Neural cell (in vitro differentiated cells): ENCODE data around the gene HACD2. TPM values are rescaled to one million over a fixed set of nuclear protein-coding genes. Genes with fewer than 3 reads are reported as not detected.
A peak's percentile ranks its signal among the peaks of the same experiment; 100 is the strongest.

Source experiments
- H2AFZ ChIP-seq: fragments of 200-600, 300-800 bp; sonication (generic), shearing (Covaris generic); 2 replicates; pipeline ENCODE4 v1.6.0; 2014; ENCODE audit warnings: low read depth, mild to moderate bottlenecking, antibody characterized with exemption, low read length, moderate library complexity
- H3F3A ChIP-seq: fragments of 200-600 bp; shearing (Covaris generic); 2 replicates; pipeline ENCODE4 v1.6.1; 2016; ENCODE audit warnings: mild to moderate bottlenecking, moderate library complexity, mixed read lengths, antibody characterized with exemption, low read length; ENCODE audit not compliant: insufficient read depth, poor library complexity, severe bottlenecking
- H3K27ac ChIP-seq: fragments of 200-600, 300-800 bp; sonication (generic), shearing (Covaris generic); 2 replicates; pipeline ENCODE4 v1.5.1; 2014; ENCODE audit warnings: mild to moderate bottlenecking, low read length, moderate library complexity
- H3K27me3 ChIP-seq: fragments of 300-800, 200-600 bp; sonication (generic), shearing (Covaris generic); 2 replicates; pipeline ENCODE4 v1.6.0; 2014; ENCODE audit warnings: mild to moderate bottlenecking, low read depth, low read length, moderate library complexity; ENCODE audit not compliant: insufficient read depth
- H3K36me3 ChIP-seq: fragments of 300-800, 200-600 bp; sonication (generic), shearing (Covaris generic); 2 replicates; pipeline ENCODE4 v1.5.1; 2014; ENCODE audit warnings: mild to moderate bottlenecking, antibody characterized with exemption, low read length, moderate library complexity; ENCODE audit not compliant: insufficient read depth
- H3K4me2 ChIP-seq: fragments of 300-800, 200-600 bp; sonication (generic), shearing (Covaris generic); 2 replicates; pipeline ENCODE4 v1.6.0; 2014; ENCODE audit warnings: mild to moderate bottlenecking, low read length
- H3K4me3 ChIP-seq: fragments of 300-800, 200-600 bp; sonication (generic), shearing (Covaris generic); 2 replicates; pipeline ENCODE4 v1.5.1; 2014; ENCODE audit warnings: mild to moderate bottlenecking, low read length, moderate library complexity
- H3K79me2 ChIP-seq: fragments of 200-600 bp; shearing (Covaris generic); replicated peaks from 2 replicates; pipeline ENCODE4 v1.6.0; 2014; ENCODE audit warnings: mild to moderate bottlenecking, low read length, moderate library complexity; ENCODE audit not compliant: insufficient read depth
- H3K9ac ChIP-seq: fragments of 300-800, 200-600 bp; sonication (generic), shearing (Covaris generic); 2 replicates; pipeline ENCODE4 v1.6.1; 2016; ENCODE audit warnings: mild to moderate bottlenecking, low read length, mixed read lengths
- H3K9me2 ChIP-seq: fragments of 200-600 bp; shearing (Covaris generic); 2 replicates; pipeline ENCODE4 v1.6.1; 2016; ENCODE audit warnings: mild to moderate bottlenecking, low read length, mixed read lengths; ENCODE audit not compliant: insufficient read depth
- H3K9me3 ChIP-seq: fragments of 200-600, 300-800 bp; sonication (generic), shearing (Covaris generic); 2 replicates; pipeline ENCODE4 v1.6.1; 2016; ENCODE audit warnings: mild to moderate bottlenecking, mixed run types, low read length, moderate library complexity, mixed read lengths
- H4K20me1 ChIP-seq: fragments of 200-600 bp; shearing (Covaris generic); 2 replicates; pipeline ENCODE4 v1.6.1; 2016; ENCODE audit warnings: mild to moderate bottlenecking, mixed run types; ENCODE audit not compliant: insufficient read depth
- CTCF ChIP-seq: fragments of 450-650 bp; IDR thresholded peaks from 2 replicates; pipeline ENCODE4 v1.5.1; 2014; ENCODE audit warnings: antibody characterized with exemption, mild to moderate bottlenecking, moderate library complexity; ENCODE audit not compliant: poor library complexity, severe bottlenecking
- EP300 ChIP-seq: fragments of 450-650 bp; conservative IDR thresholded peaks from 2 replicates; pipeline ENCODE4 v1.6.1; 2014; ENCODE audit warnings: antibody characterized with exemption, mild to moderate bottlenecking, moderate library complexity; ENCODE audit not compliant: poor library complexity, severe bottlenecking
- EZH2 ChIP-seq: fragments of 200-600, 300-800 bp; shearing (Covaris generic), sonication (generic); IDR thresholded peaks from 2 replicates; pipeline ENCODE4 v1.6.1; 2014; ENCODE audit warnings: antibody characterized with exemption, low read length, borderline replicate concordance, mild to moderate bottlenecking; ENCODE audit not compliant: insufficient read depth, poor library complexity, severe bottlenecking
- MXI1 ChIP-seq: fragments of 450-650 bp; conservative IDR thresholded peaks from 2 replicates; pipeline ENCODE4 v1.6.1; 2014; ENCODE audit warnings: antibody characterized with exemption, mild to moderate bottlenecking; ENCODE audit not compliant: poor library complexity, severe bottlenecking
- POLR2AphosphoS5 ChIP-seq: IDR thresholded peaks from 2 replicates; pipeline ENCODE4 v1.6.1; 2012
- RAD21 ChIP-seq: fragments of 450-650 bp; conservative IDR thresholded peaks from 2 replicates; pipeline ENCODE4 v1.6.1; 2014; ENCODE audit warnings: antibody characterized with exemption, mild to moderate bottlenecking, moderate library complexity
- SMC3 ChIP-seq: fragments of 450-650 bp; conservative IDR thresholded peaks from 2 replicates; pipeline ENCODE4 v1.6.1; 2014; ENCODE audit warnings: antibody characterized with exemption, mild to moderate bottlenecking, moderate library complexity; ENCODE audit not compliant: poor library complexity
- TAF1 ChIP-seq: IDR thresholded peaks from 2 replicates; pipeline ENCODE4 v1.6.1; 2012; ENCODE audit warnings: low read depth
- polyA plus RNA-seq: library from polyadenylated mRNA; depleted of rRNA; stranded (reverse); fragments of >200 nt; gene quantifications from 2 replicates; pipeline ENCODE4 v1.2.3, GENCODE V29; 2014
- TF ChIP-seq, protein P1 (sequence below): IDR thresholded peaks from 2 replicates; pipeline ENCODE4 v1.6.1; 2012; ENCODE audit warnings: borderline replicate concordance

The HACD2 gene
- polyA plus RNA-seq, 1 donor from 2014 or later = 28.0 TPM

- H3K79me2 ChIP-seq = peaks cover 7% of the 10 kb centered on the region
- H2AFZ ChIP-seq = no peak overlapping the region
- no peak overlapping the region for H3K27ac ChIP-seq
- peaks cover 5% of the 10 kb centered on the region for H3K9me3 ChIP-seq
- no peak overlapping the region for H3K4me2 ChIP-seq
- no peaks in the 10 kb centered on the region for H3K9me2 ChIP-seq
- H3K36me3 ChIP-seq = no peaks in the 10 kb centered on the region
- H3K9ac ChIP-seq = no peak overlapping the region
- TF ChIP-seq TAF1 = no peak
- no peaks in the 10 kb centered on the region for H3K27me3 ChIP-seq
- H3K4me3 ChIP-seq = no peak overlapping the region
- no peaks in the 10 kb centered on the region for H3F3A ChIP-seq
- no peaks in the 10 kb centered on the region for H4K20me1 ChIP-seq
Observed at GRCh38 chr3:123590685-123591450, 6.0 kb upstream of the HACD2 start.

DNA sequence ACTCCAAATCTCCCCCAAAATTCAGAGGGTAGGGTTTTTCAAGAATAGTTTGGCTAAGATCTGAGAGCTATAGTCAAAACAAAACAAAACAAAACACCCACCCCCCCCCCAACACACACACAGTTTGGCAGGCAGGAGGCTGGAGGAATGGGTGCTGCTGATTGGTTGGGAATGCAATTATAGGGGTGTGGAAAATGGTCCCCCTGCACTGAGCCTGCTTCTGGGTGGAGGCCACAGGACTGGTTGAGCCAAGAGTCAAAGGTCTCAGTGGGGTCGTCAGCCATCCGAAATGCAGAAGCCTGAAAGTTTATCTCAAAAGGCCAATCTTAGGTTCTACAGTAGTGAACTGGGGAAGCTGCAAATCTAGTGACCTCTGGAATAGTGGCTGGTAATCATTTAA lies 2.5 kb upstream of the HACD2 start:
- Histone ChIP-seq H3K27me3 (peaks cover 6% of the 10 kb centered on the region), H3K9me2 (no peaks in the 10 kb centered on the region), H4K20me1 (no peaks in the 10 kb centered on the region), H3K9me3 (peaks cover 5% of the 10 kb centered on the region), H3K36me3 (no peaks in the 10 kb centered on the region), H3K4me3 (no peak overlapping the region), H3K9ac (no peak overlapping the region), H3K79me2 (peaks cover 26% of the 10 kb centered on the region), H3K4me2 (no peak overlapping the region), H3F3A (peaks cover 4% of the 10 kb centered on the region), H2AFZ (no peak overlapping the region), H3K27ac (no peak overlapping the region)
- TF ChIP-seq MXI1 (no peak), EP300 (no peak), TAF1 (no peak), EZH2 (no peak), SMC3 (no peak), POLR2AphosphoS5 (no peak)

DNA sequence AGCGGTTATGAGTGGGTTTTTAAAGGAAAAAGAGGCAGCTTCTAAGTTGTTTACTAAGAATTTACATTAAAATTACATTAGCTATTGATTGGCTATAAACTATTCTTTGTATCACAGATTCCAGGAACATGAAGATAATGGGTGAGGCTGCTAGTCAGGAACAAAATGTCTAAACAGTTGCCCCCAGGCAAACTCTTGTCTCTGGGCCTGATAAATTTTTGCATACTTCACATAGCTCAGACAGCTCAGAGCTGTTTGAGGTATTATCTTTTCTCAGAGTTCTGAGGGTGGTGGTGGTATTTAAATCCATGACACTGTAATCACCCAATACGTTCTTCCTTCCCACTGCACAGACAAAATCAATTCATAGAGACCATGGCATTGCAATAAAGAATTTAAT lies 2.1 kb upstream of the HACD2 start:
- H3K36me3 ChIP-seq = no peaks in the 10 kb centered on the region
- H3F3A ChIP-seq = peaks cover 4% of the 10 kb centered on the region
- peaks cover 6% of the 10 kb centered on the region for H3K27me3 ChIP-seq
- H3K9me2 ChIP-seq = no peaks in the 10 kb centered on the region
- no peak overlapping the region for H2AFZ ChIP-seq
- H3K9ac ChIP-seq = no peak overlapping the region
- H3K27ac ChIP-seq = no peak overlapping the region
- peak overlapping the region; percentile 59 for H3K4me2 ChIP-seq
- peaks cover 5% of the 10 kb centered on the region for H3K9me3 ChIP-seq
- TF ChIP-seq EZH2 = no peak
- TF ChIP-seq TAF1 = no peak
- no peak for TF ChIP-seq POLR2AphosphoS5
- TF ChIP-seq MXI1 = no peak
- no peak for TF ChIP-seq RAD21
- TF ChIP-seq EP300 = no peak
- TF ChIP-seq CTCF = no peak
- TF ChIP-seq, protein P1, sequence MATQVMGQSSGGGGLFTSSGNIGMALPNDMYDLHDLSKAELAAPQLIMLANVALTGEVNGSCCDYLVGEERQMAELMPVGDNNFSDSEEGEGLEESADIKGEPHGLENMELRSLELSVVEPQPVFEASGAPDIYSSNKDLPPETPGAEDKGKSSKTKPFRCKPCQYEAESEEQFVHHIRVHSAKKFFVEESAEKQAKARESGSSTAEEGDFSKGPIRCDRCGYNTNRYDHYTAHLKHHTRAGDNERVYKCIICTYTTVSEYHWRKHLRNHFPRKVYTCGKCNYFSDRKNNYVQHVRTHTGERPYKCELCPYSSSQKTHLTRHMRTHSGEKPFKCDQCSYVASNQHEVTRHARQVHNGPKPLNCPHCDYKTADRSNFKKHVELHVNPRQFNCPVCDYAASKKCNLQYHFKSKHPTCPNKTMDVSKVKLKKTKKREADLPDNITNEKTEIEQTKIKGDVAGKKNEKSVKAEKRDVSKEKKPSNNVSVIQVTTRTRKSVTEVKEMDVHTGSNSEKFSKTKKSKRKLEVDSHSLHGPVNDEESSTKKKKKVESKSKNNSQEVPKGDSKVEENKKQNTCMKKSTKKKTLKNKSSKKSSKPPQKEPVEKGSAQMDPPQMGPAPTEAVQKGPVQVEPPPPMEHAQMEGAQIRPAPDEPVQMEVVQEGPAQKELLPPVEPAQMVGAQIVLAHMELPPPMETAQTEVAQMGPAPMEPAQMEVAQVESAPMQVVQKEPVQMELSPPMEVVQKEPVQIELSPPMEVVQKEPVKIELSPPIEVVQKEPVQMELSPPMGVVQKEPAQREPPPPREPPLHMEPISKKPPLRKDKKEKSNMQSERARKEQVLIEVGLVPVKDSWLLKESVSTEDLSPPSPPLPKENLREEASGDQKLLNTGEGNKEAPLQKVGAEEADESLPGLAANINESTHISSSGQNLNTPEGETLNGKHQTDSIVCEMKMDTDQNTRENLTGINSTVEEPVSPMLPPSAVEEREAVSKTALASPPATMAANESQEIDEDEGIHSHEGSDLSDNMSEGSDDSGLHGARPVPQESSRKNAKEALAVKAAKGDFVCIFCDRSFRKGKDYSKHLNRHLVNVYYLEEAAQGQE = no peak
- TF ChIP-seq SMC3 = no peak
- peaks cover 26% of the 10 kb centered on the region for H3K79me2 ChIP-seq
- peak overlapping the region; percentile 87 for H3K4me3 ChIP-seq
- H4K20me1 ChIP-seq = no peaks in the 10 kb centered on the region
